Caco-2 (cell line): ENCODE measurements around the gene RAX. TPM values are rescaled to one million over a fixed set of nuclear protein-coding genes. Genes with fewer than 3 reads are reported as not detected.

ENCODE experiments used
- BruUV-seq: library from RNA; stranded (reverse); fragments of 400-500 nt; replicated peaks from 2 replicates; lab custom pipeline; 2021; lab: Mats Ljungman, UMichigan
- CTCF ChIA-PET: fragments of 300-600 bp; sonication (Branson Sonifier 250); formaldehyde crosslinking; loops from one replicate; lab custom pipeline; 2022; ENCODE audit warnings: antibody characterized with exemption; lab: Charles Lee
- POLR2A ChIA-PET: fragments of 300-600 bp; sonication (Branson Sonifier 250); formaldehyde crosslinking; loops from one replicate; lab custom pipeline; 2022; ENCODE audit warnings: antibody characterized with exemption; lab: Charles Lee
- DNase-seq, 2 experiments: peaks; one replicate each; pipeline versions ENCODE4 v3.0.0 to v3.0.0-alpha.2; 2020 to 2022
- H3K27me3 ChIP-seq: replicated peaks from 2 replicates; pipeline ENCODE4 v1.6.0; 2011; ENCODE audit warnings: low read length; ENCODE audit not compliant: control insufficient read depth, insufficient read depth
- H3K36me3 ChIP-seq: 2 replicates; pipeline ENCODE4 v1.5.1; 2011; ENCODE audit warnings: low read length; ENCODE audit not compliant: control insufficient read depth, insufficient read depth
- H3K4me1 ChIP-seq: fragments of 250-450 bp; sonication (Bioruptor Pico); 2 replicates; pipeline ENCODE4 v1.5.1; 2020; ENCODE audit warnings: mild to moderate bottlenecking
- H3K4me3 ChIP-seq: 2 replicates; pipeline ENCODE4 v1.5.1; 2011; ENCODE audit warnings: low read depth, mild to moderate bottlenecking, control low read depth, low read length
- H3K9me3 ChIP-seq: fragments of 250-450 bp; sonication (Bioruptor Pico); 2 replicates; pipeline ENCODE4 v1.5.1; 2020; ENCODE audit warnings: mild to moderate bottlenecking, moderate library complexity
- H3K27ac Mint-ChIP-seq: one replicate; pipeline ENCODE4 v1.8.0; 2022; ENCODE audit warnings: mixed read lengths; ENCODE audit not compliant: unreplicated experiment
- H3K27me3 Mint-ChIP-seq: one replicate; pipeline ENCODE4 v1.8.0; 2022; ENCODE audit warnings: mixed read lengths; ENCODE audit not compliant: insufficient read depth, unreplicated experiment
- H3K36me3 Mint-ChIP-seq: one replicate; pipeline ENCODE4 v1.8.0; 2022; ENCODE audit warnings: mild to moderate bottlenecking, mixed read lengths; ENCODE audit not compliant: insufficient read depth, unreplicated experiment
- H3K4me1 Mint-ChIP-seq: one replicate; pipeline ENCODE4 v1.8.0; 2022; ENCODE audit warnings: low read depth, mixed read lengths; ENCODE audit not compliant: unreplicated experiment
- H3K4me3 Mint-ChIP-seq: one replicate; pipeline ENCODE4 v1.8.0; 2022; ENCODE audit warnings: mild to moderate bottlenecking, moderate library complexity, mixed read lengths; ENCODE audit not compliant: unreplicated experiment
- H3K9me3 Mint-ChIP-seq: one replicate; pipeline ENCODE4 v1.8.0; 2022; ENCODE audit warnings: mixed read lengths; ENCODE audit not compliant: unreplicated experiment
- CTCF ChIP-seq, 2 experiments: fragments of 200-600 bp in 1 of 2; IDR thresholded peaks; 1 replicate in 1 of 2; 2 replicates in 1 of 2; pipeline versions ENCODE4 v1.5.1 to v1.8.0; 2011 to 2022; ENCODE audit warnings: antibody characterized with exemption in 1 of 2, control low read depth in 1 of 2, inconsistent platforms in 1 of 2, low read depth in 1 of 2, low read length in 1 of 2, mild to moderate bottlenecking in 1 of 2, moderate library complexity in 1 of 2; ENCODE audit not compliant: insufficient read depth in 1 of 2, severe bottlenecking in 1 of 2, unreplicated experiment in 1 of 2
- intact Hi-C: fragments of 100-400 bp; cut with micrococcal nuclease; formaldehyde crosslinking; loops from one replicate; pipeline ENCODE4 v1.10.0; 2022; ENCODE audit not compliant: unreplicated experiment
- total RNA-seq: library from RNA; stranded (reverse); gene quantifications from 2 replicates; pipeline ENCODE4 v1.2.3, GENCODE V29; 2022

Gene RAX
- total RNA-seq, 1 experiment from 2014 or later: not detected

GRCh38 chr18:59293317-59293716 lies 20.1 kb upstream of the RAX start:
- no peaks in the 10 kb centered on the region for H3K4me1 Mint-ChIP-seq
- H3K9me3 Mint-ChIP-seq: no peaks in the 10 kb centered on the region
- no peak overlapping the region for H3K4me3 ChIP-seq
- intact Hi-C loops: no loop called here
- no peaks in the 10 kb centered on the region for H3K9me3 ChIP-seq
- no peaks in the 10 kb centered on the region for H3K27me3 ChIP-seq
- ChIA-PET CTCF (no interaction called here), POLR2A (no interaction called here)
- no peak for DNase-seq
- no peak for TF ChIP-seq CTCF (IDR thresholded peaks at IDR 0.05; ENCODE audit: insufficient read depth in 1 of 2, low read depth in 1 of 2, low read length in 1 of 2, severe bottlenecking in 1 of 2, unreplicated experiment in 1 of 2)
- H3K4me1 ChIP-seq: no peaks in the 10 kb centered on the region
- peaks cover 23% of the 10 kb centered on the region for H3K27me3 Mint-ChIP-seq
- H3K36me3 ChIP-seq: no peaks in the 10 kb centered on the region
- BruUV-seq: no TSS peak
- H3K4me3 Mint-ChIP-seq: no peak overlapping the region
- H3K36me3 Mint-ChIP-seq: no peaks in the 10 kb centered on the region
- H3K27ac Mint-ChIP-seq: no peak overlapping the region

DNA sequence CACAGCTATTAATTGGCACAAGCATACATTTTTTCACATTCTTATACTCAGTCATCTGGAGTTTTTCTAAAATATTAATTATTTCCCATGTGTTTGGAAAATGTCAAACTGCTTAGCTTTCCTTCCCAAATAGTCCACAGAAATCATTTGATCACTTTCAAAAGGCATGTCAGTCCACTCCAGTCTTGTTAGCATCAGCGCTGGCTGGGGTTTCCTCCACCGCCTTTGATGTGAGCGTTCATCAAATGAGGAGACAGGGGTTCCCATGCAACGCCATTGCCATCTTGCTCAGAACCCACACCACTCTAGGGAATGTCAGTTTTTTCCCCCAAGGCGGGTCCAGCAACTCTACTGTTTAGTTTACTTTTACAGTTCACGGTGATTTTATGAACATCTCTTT lies 13.1 kb upstream of the RAX start:
- ChIA-PET POLR2A (no interaction called here), CTCF (no interaction called here)
- intact Hi-C loops: no loop called here
- no peaks in the 10 kb centered on the region for H3K4me1 ChIP-seq
- no TSS peak for BruUV-seq
- H3K9me3 ChIP-seq: no peaks in the 10 kb centered on the region
- no peak for TF ChIP-seq CTCF (IDR thresholded peaks at IDR 0.05; ENCODE audit: insufficient read depth in 1 of 2, low read depth in 1 of 2, low read length in 1 of 2, severe bottlenecking in 1 of 2, unreplicated experiment in 1 of 2)
- Mint-ChIP-seq H3K4me3 (no peak overlapping the region), H3K36me3 (no peaks in the 10 kb centered on the region), H3K27me3 (peaks cover 8% of the 10 kb centered on the region), H3K9me3 (no peaks in the 10 kb centered on the region), H3K4me1 (peaks cover 8% of the 10 kb centered on the region), H3K27ac (no peak overlapping the region)
- no peaks in the 10 kb centered on the region for H3K36me3 ChIP-seq
- H3K4me3 ChIP-seq: no peak overlapping the region
- no peak for DNase-seq
- no peaks in the 10 kb centered on the region for H3K27me3 ChIP-seq

GRCh38 chr18:59282341-59282740 lies 9.1 kb upstream of the RAX start:
- no peak for DNase-seq
- intact Hi-C loops: no loop called here
- Histone ChIP-seq H3K9me3 (no peaks in the 10 kb centered on the region), H3K4me1 (no peaks in the 10 kb centered on the region), H3K4me3 (no peak overlapping the region), H3K27me3 (no peaks in the 10 kb centered on the region), H3K36me3 (no peaks in the 10 kb centered on the region)
- CTCF ChIA-PET: no interaction called here
- H3K4me1 Mint-ChIP-seq: peaks cover 8% of the 10 kb centered on the region
- no peak overlapping the region for H3K27ac Mint-ChIP-seq
- POLR2A ChIA-PET: no interaction called here
- BruUV-seq: no TSS peak
- no peak for TF ChIP-seq CTCF (IDR thresholded peaks at IDR 0.05; ENCODE audit: insufficient read depth in 1 of 2, low read depth in 1 of 2, low read length in 1 of 2, severe bottlenecking in 1 of 2, unreplicated experiment in 1 of 2)
- H3K9me3 Mint-ChIP-seq: no peaks in the 10 kb centered on the region
- H3K36me3 Mint-ChIP-seq: no peaks in the 10 kb centered on the region
- no peak overlapping the region for H3K4me3 Mint-ChIP-seq
- peaks cover 15% of the 10 kb centered on the region for H3K27me3 Mint-ChIP-seq
